HG03439 (cell line): Measurements from ENCODE around the gene TBC1D14.
"Not testable (repeated sequence)": the region's sequence is repeated elsewhere in the genome, so short reads cannot be mapped to it uniquely, and the experiment has no call there.

ENCODE experiments used
- ATAC-seq: cut with Tn5 transposase; IDR thresholded peaks from one replicate; pipeline ENCODE4 v1.9.1; 2021; ENCODE audit warnings: mild to moderate bottlenecking, moderate library complexity; ENCODE audit not compliant: unreplicated experiment

Gene TBC1D14

GRCh38 chr4:6969826-6970800, 60.5 kb downstream of the TBC1D14 start:
- peak; percentile 62 for ATAC-seq

GRCh38 chr4:6971536-6972374, 62.1 kb downstream of the TBC1D14 start:
- ATAC-seq = no peak

GRCh38 chr4:6972375-6972650, 62.7 kb downstream of the TBC1D14 start:
- ATAC-seq = no peak

GRCh38 chr4:6972911-6973310, 63.3 kb downstream of the TBC1D14 start:
- ATAC-seq = no peak

- ATAC-seq = peak; percentile 76
These were observed 64.7 kb downstream of the TBC1D14 start for GRCh38 chr4:6974138-6974848.

- ATAC-seq = not testable (repeated sequence)
These were observed 68.2 kb downstream of the TBC1D14 start for GRCh38 chr4:6977846-6978245.

- no peak for ATAC-seq
These were observed 74.0 kb downstream of the TBC1D14 start for GRCh38 chr4:6983544-6984142.

- no peak for ATAC-seq
These were observed 75.2 kb downstream of the TBC1D14 start for GRCh38 chr4:6984612-6985425.

- peak; percentile 29 for ATAC-seq
These were observed 76.6 kb downstream of the TBC1D14 start for GRCh38 chr4:6986072-6986780.

- peak; percentile 74 for ATAC-seq
These were observed 77.4 kb downstream of the TBC1D14 start for GRCh38 chr4:6986781-6987587.

GRCh38 chr4:6987588-6987961, 77.9 kb downstream of the TBC1D14 start:
- no peak for ATAC-seq

GRCh38 chr4:6988016-6988715, 78.5 kb downstream of the TBC1D14 start:
- no peak for ATAC-seq

- ATAC-seq = no peak
These were observed 79.8 kb downstream of the TBC1D14 start for GRCh38 chr4:6989331-6989923.

- ATAC-seq = no peak
These were observed 81.0 kb downstream of the TBC1D14 start for GRCh38 chr4:6990661-6991060.

- ATAC-seq = no peak
These were observed 81.6 kb downstream of the TBC1D14 start for GRCh38 chr4:6991249-6991648.

GRCh38 chr4:6991771-6992557, 82.3 kb downstream of the TBC1D14 start:
- ATAC-seq = no peak
